ENCODE results near the gene CCDC159.

DNA sequence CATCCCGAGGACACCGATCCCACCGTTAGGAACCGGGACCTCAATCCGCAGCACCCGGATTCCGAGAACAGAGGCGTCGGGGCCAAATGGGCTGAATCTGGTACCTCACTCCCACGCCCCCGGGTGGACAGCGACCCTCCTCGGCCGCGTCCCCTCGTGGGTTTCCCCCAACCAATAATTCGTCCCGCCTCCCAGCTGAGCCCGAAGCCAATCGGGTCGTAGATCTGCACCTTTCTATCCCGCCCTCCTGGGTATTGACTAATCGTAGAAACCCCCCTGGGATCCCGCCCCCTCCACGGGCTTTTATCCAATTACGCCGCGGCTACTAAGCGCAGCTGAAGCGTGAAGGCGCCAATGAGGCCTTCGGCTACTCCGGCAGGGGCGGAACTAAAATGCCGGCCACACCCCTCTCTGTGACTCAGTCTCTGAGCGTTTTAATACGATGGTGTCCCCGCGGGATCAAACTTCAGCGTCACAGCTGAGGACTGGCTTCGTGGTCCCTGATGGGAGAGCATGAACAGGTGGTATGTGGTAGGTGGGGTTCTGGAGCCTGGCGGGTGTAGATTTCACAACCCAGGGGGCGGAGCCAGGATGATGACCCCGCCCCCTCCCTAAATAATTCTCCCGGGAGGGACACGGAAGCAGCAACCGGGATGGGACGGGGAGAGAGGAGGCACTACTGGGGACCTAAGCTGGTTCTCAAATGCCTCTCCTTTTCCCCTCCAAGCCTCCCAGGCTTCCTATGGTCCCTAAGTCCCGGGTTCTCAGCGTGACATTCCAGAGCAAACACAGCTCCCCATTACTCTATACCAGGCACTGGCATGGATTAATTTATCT, at the start of gene CCDC159, which contains the start of gene TMEM205:
- TF ChIP-seq, protein P1, sequence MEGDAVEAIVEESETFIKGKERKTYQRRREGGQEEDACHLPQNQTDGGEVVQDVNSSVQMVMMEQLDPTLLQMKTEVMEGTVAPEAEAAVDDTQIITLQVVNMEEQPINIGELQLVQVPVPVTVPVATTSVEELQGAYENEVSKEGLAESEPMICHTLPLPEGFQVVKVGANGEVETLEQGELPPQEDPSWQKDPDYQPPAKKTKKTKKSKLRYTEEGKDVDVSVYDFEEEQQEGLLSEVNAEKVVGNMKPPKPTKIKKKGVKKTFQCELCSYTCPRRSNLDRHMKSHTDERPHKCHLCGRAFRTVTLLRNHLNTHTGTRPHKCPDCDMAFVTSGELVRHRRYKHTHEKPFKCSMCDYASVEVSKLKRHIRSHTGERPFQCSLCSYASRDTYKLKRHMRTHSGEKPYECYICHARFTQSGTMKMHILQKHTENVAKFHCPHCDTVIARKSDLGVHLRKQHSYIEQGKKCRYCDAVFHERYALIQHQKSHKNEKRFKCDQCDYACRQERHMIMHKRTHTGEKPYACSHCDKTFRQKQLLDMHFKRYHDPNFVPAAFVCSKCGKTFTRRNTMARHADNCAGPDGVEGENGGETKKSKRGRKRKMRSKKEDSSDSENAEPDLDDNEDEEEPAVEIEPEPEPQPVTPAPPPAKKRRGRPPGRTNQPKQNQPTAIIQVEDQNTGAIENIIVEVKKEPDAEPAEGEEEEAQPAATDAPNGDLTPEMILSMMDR (IDR thresholded peaks at IDR 0.05; ENCODE audit: low read depth, low read length, missing input control): peak; percentile 3
- peak; percentile 97 for TF ChIP-seq SP1 (IDR thresholded peaks at IDR 0.05)
